ENCODE results near the gene PGD.
"Not testable (repeated sequence)": the region's sequence is repeated elsewhere in the genome, so short reads cannot be mapped to it uniquely, and the experiment has no call there.

PGD gene

GRCh38 chr1:10399444-10399941, 629 bp downstream of the PGD start:
- DNase-seq = peak; percentile 87 to 93 (median 92)

- peak in 2 of 4 experiments; percentile 25 to 31 for DNase-seq
Observed at GRCh38 chr1:10400013-10400412, 1.1 kb downstream of the PGD start.

GRCh38 chr1:10401281-10401680, 2.4 kb downstream of the PGD start:
- DNase-seq = no peak

- peak in 1 of 4 experiments; percentile 14 for DNase-seq
Observed at GRCh38 chr1:10402729-10403274, 3.9 kb downstream of the PGD start.

GRCh38 chr1:10407201-10407600, 8.3 kb downstream of the PGD start:
- no peak for DNase-seq

- DNase-seq = peak; percentile 84 to 95 (median 92)
Observed at GRCh38 chr1:10415211-10415930, 16.5 kb downstream of the PGD start.

GRCh38 chr1:10415967-10416366, 17.1 kb downstream of the PGD start:
- DNase-seq = not testable (repeated sequence)

GRCh38 chr1:10418741-10419140, 19.9 kb downstream of the PGD start:
- DNase-seq = not testable (repeated sequence)

GRCh38 chr1:10419351-10419750, 20.5 kb downstream of the PGD start:
- no peak for DNase-seq

- no peak for DNase-seq
Observed at GRCh38 chr1:10421637-10422036, 22.8 kb downstream of the PGD start.

GRCh38 chr1:10424034-10424433, 25.2 kb downstream of the PGD start:
- DNase-seq = no peak

GRCh38 chr1:10424651-10425050, 25.8 kb downstream of the PGD start:
- no peak for DNase-seq

- not testable (repeated sequence) for DNase-seq
Observed at GRCh38 chr1:10425826-10426534, 27.1 kb downstream of the PGD start.

- DNase-seq = not testable (repeated sequence)
Observed at GRCh38 chr1:10426535-10426848, 27.6 kb downstream of the PGD start.

GRCh38 chr1:10428984-10429383, 30.1 kb downstream of the PGD start:
- DNase-seq = no peak

GRCh38 chr1:10429868-10430215, 31.0 kb downstream of the PGD start:
- peak; percentile 50 to 75 (median 64) for DNase-seq

- DNase-seq = peak; percentile 93 to 97 (median 95)
Observed at GRCh38 chr1:10430216-10431069, 31.6 kb downstream of the PGD start, which contains the start of gene CENPS. Gene CENPS, plus strand, starts transcription at chr1:10430433. Its CDS starts 85 bp downstream, at chr1:10430518.

GRCh38 chr1:10431070-10431730, 32.3 kb downstream of the PGD start:
- peak in 3 of 4 experiments; percentile 18 to 40 (median 24) for DNase-seq

- no peak for DNase-seq
Observed at GRCh38 chr1:10432910-10433700, 34.2 kb downstream of the PGD start.

- no peak for DNase-seq
Observed at GRCh38 chr1:10433790-10434189, 34.9 kb downstream of the PGD start.

- no peak for DNase-seq
Observed at GRCh38 chr1:10434590-10434989, 35.7 kb downstream of the PGD start.
